Immature natural killer cell (primary cell): ENCODE measurements around the gene NCKAP5. TPM values are rescaled to one million over a fixed set of nuclear protein-coding genes. Genes with fewer than 3 reads are reported as not detected.

Experiments used
- DNase-seq, 3 donors: peaks; one replicate each; pipeline ENCODE4 v3.0.0; 2022; ENCODE audit warnings: mixed read lengths in 1 of 3
- H3K27ac Mint-ChIP-seq, 6 donors: one replicate each; pipeline ENCODE4 v1.8.0; 2020; ENCODE audit warnings: mixed read lengths in 6 of 6, mild to moderate bottlenecking in 5 of 6, inconsistent platforms in 4 of 6, moderate library complexity in 3 of 6
- H3K27me3 Mint-ChIP-seq, 3 donors: one replicate each; pipeline ENCODE4 v1.8.0; 2020 to 2021; ENCODE audit warnings: low read depth in 3 of 3, mild to moderate bottlenecking in 3 of 3, mixed read lengths in 3 of 3, moderate library complexity in 3 of 3, inconsistent platforms in 1 of 3
- H3K36me3 Mint-ChIP-seq, 3 donors: one replicate each; pipeline ENCODE4 v1.8.0; 2020; ENCODE audit warnings: mixed read lengths in 3 of 3, inconsistent platforms in 2 of 3, mild to moderate bottlenecking in 2 of 3
- H3K4me1 Mint-ChIP-seq, 2 donors: one replicate each; pipeline ENCODE4 v1.8.0; 2020; ENCODE audit warnings: inconsistent platforms in 2 of 2, mild to moderate bottlenecking in 2 of 2, mixed read lengths in 2 of 2, moderate library complexity in 1 of 2
- H3K4me3 Mint-ChIP-seq, 5 donors: one replicate each; pipeline ENCODE4 v1.8.0; 2020; ENCODE audit warnings: mild to moderate bottlenecking in 5 of 5, mixed read lengths in 5 of 5, inconsistent platforms in 3 of 5, moderate library complexity in 3 of 5
- H3K9me3 Mint-ChIP-seq, 6 donors: one replicate each; pipeline ENCODE4 v1.8.0; 2020; ENCODE audit warnings: mild to moderate bottlenecking in 6 of 6, mixed read lengths in 6 of 6, inconsistent platforms in 4 of 6, moderate library complexity in 3 of 6
- polyA plus RNA-seq, 3 donors: library from polyadenylated mRNA; unstranded; fragments of 300-500 nt; fragmentation: Illumina TruSeq; gene quantifications; one replicate each; pipeline ENCODE4 v1.2.3, GENCODE V29; 2021

Gene NCKAP5
- polyA plus RNA-seq, 3 donors from 2014 or later: not detected

DNA sequence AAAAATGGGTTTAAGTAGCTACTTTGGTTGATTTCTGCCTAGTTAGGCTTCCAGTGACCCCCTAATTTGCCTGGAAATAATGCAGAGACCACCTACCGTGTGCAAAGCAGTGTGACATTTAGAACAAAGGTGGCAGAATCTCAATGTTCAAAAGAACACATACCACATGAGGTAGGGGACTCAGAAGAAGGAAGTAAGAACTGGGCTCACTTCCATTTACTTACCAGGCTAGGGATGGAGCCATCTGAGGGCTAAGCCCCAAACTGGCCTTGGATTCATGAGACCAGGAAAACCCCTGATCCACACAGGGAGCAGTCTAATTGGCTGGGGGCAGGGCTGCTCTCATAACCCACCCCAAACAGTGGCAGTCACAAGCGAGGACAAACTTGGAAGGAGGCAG lies 190.7 kb downstream of the NCKAP5 start:
- no peak for DNase-seq
- H3K27ac Mint-ChIP-seq: no peak overlapping the region
- no peaks in the 10 kb centered on the region for H3K36me3 Mint-ChIP-seq
- H3K4me1 Mint-ChIP-seq: no peaks in the 10 kb centered on the region
- H3K9me3 Mint-ChIP-seq: peaks cover 0 to 19% (median 9%) of the 10 kb centered on the region in 6 donors
- peaks cover 0 to 1% (median 0%) of the 10 kb centered on the region in 3 donors for H3K27me3 Mint-ChIP-seq
- H3K4me3 Mint-ChIP-seq: no peak overlapping the region

DNA sequence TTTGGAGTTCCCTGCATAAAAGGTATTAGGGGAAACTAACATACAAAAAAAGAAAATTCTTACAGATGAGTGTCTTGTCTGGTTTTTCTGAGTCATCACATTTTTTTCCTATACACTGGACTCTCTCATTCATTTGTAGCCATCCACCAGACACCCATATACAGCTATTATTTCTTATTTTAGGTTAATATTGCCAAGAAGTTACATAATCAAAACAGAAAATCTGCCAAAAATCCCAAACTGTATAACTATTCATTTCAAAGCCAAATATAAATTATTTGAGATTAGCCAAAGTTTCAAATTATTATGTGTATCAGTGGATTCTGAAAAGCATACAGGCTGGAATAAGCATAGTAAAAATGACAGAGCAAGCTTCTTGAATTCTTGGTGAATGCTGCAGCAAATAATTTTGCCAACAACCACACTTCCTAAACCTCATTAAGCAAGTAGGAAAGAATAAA lies 191.2 kb downstream of the NCKAP5 start:
- Mint-ChIP-seq H3K4me1 (no peaks in the 10 kb centered on the region), H3K27me3 (peaks cover 0 to 1% (median 0%) of the 10 kb centered on the region in 3 donors), H3K9me3 (peaks cover 0 to 20% (median 10%) of the 10 kb centered on the region in 6 donors), H3K4me3 (no peak overlapping the region), H3K36me3 (no peaks in the 10 kb centered on the region), H3K27ac (no peak overlapping the region)
- DNase-seq: no peak

DNA sequence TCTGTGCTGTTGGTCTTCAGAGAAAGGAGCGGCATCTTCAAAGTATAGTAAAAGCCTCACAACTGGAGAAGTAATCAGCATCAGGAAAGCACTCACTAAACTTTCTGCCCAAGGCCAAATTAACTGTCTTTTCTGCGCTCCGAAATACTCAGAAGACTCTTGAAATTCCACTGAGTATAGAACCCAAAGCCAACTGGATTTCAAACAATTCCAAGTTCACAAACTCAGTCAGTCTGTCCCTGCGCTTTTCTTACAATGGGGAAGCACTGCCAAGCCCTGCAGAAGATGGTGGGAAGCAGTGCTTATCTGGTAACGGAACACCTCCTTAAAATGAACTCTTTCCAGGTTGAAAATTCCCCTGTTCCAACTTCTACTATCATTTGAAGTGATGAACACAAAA lies 193.5 kb downstream of the NCKAP5 start:
- H3K4me1 Mint-ChIP-seq: no peaks in the 10 kb centered on the region
- peaks cover 0 to 1% (median 0%) of the 10 kb centered on the region in 3 donors for H3K27me3 Mint-ChIP-seq
- H3K9me3 Mint-ChIP-seq: peaks cover 2 to 25% (median 11%) of the 10 kb centered on the region in 6 donors
- H3K27ac Mint-ChIP-seq: no peak overlapping the region
- H3K36me3 Mint-ChIP-seq: no peaks in the 10 kb centered on the region
- H3K4me3 Mint-ChIP-seq: no peak overlapping the region
- no peak for DNase-seq

DNA sequence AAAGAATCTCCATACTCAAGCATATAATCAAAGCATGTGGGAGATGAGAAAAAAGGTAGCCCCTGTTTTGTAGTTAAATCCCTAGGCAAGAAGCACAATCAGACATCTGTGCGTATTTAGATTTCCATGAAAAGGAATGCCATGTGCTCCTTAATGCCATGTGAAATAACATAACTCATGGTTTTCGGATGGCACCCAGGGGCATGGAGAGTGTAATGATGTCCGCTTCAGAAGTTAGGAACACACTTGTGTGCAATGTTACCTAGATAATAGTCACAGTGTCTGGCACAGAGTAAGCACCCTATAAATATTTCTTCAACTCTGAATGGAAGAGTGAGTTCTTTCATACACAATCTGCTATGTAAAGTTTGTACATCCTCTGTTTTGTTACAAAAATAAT lies 197.0 kb downstream of the NCKAP5 start:
- no peaks in the 10 kb centered on the region for H3K4me1 Mint-ChIP-seq
- no peak overlapping the region for H3K4me3 Mint-ChIP-seq
- DNase-seq: no peak
- no peak overlapping the region for H3K27ac Mint-ChIP-seq
- H3K27me3 Mint-ChIP-seq: no peaks in the 10 kb centered on the region
- H3K36me3 Mint-ChIP-seq: no peaks in the 10 kb centered on the region
- peaks cover 2 to 26% (median 12%) of the 10 kb centered on the region in 6 donors for H3K9me3 Mint-ChIP-seq

DNA sequence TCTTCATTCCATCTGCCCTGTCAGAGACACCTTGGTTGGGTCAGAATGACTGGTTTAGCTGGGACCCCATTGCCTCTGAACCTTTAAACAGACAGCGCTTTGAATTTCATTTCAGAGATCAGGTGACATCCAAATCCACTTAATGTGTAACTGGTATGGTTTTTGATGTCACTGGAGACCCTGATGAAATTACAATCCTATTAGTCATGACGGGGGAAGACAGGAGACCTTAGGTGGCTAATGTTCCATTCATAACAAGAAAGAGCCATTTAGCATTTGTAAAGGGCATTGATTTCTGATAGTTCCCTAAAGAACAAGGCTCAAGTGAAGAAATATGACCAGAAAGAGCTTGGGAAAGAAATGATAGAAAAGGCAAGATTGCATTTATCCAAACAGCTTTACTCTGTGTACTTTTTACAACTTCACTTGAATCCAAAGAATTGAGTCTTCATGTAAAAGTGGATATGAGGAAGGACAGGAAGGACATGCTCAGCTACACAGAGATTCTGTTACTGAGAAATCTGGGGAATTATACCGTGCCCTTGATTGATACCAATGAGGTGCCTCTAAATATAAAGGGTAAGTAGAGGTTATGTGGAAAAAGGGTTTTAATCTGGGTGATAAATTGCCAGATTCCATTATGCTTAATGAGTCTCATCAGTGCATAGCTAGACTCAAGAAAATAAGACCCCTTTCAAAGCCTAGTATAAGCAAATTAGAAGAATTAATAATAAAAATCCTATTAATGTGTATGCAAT lies 198.2 kb downstream of the NCKAP5 start:
- Mint-ChIP-seq H3K36me3 (no peaks in the 10 kb centered on the region), H3K4me3 (no peak overlapping the region), H3K9me3 (peaks cover 6 to 25% (median 11%) of the 10 kb centered on the region in 6 donors), H3K27ac (no peak overlapping the region), H3K27me3 (peaks cover 0 to 1% (median 0%) of the 10 kb centered on the region in 3 donors), H3K4me1 (no peaks in the 10 kb centered on the region)
- no peak for DNase-seq

DNA sequence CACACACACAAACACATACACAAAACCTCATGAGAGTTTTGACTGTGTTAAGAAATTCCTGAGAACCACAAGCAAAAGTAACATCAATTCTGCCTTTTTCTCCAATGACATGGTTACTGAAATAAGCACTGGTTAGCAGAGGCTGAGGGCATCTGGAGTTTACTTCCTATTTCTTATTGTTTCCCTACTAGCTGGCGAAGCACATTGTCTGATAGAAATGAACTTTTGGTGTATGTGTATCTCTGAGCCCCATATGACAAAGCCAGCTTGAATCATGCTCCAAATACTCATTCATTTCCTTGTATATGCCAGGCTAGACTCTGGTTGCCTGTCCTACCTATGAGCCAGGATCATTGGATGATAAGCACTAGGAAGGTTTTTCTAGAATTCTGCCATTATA lies 203.1 kb downstream of the NCKAP5 start:
- Mint-ChIP-seq H3K27ac (no peak overlapping the region), H3K36me3 (no peaks in the 10 kb centered on the region), H3K27me3 (peaks cover 0 to 1% (median 0%) of the 10 kb centered on the region in 3 donors), H3K4me1 (no peaks in the 10 kb centered on the region), H3K4me3 (no peak overlapping the region), H3K9me3 (peaks cover 4 to 13% (median 7%) of the 10 kb centered on the region in 6 donors)
- DNase-seq: no peak

DNA sequence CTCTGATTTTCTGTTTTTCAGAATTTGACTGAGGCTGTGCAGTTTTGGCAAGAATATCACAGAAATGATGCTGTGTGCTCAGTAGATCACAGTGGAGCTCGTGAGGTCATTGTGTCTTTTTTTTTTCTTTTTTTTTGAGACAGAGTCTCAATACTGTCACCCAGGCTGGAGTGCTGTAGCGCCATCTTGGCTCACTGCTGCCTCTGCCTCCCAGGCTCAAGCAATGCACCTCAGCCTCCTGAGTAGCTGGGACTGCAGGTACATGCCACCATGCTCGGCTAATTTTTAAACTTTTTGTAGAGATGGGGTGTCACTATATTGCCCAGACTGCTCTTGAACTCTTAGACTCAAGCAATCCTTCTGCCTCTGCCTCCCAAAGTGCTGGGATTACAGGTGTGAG lies 203.6 kb downstream of the NCKAP5 start:
- H3K9me3 Mint-ChIP-seq: peaks cover 4 to 13% (median 8%) of the 10 kb centered on the region in 6 donors
- no peak for DNase-seq
- H3K27ac Mint-ChIP-seq: no peak overlapping the region
- peaks cover 0 to 1% (median 0%) of the 10 kb centered on the region in 3 donors for H3K27me3 Mint-ChIP-seq
- no peaks in the 10 kb centered on the region for H3K36me3 Mint-ChIP-seq
- H3K4me3 Mint-ChIP-seq: no peak overlapping the region
- H3K4me1 Mint-ChIP-seq: no peaks in the 10 kb centered on the region

DNA sequence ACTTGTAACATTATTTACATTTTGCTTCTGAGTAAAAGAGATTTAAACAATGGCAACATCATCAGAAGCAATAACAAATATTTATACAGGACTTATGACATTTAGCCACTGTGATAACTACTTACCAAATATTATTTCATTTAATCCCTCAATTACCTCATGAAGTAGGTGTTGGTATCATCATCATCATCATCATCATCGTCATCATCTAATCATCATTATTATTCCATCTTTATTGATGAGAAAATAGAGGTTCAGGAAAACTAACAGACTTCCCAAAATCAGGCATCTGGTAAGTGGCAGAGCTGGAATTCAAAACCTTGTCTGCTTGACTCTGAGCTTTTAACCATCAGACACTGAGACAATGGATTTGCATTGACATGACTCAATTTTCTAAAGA lies 204.4 kb downstream of the NCKAP5 start:
- peaks cover 0 to 1% (median 0%) of the 10 kb centered on the region in 3 donors for H3K27me3 Mint-ChIP-seq
- DNase-seq: no peak
- no peak overlapping the region for H3K27ac Mint-ChIP-seq
- no peak overlapping the region for H3K4me3 Mint-ChIP-seq
- H3K4me1 Mint-ChIP-seq: no peaks in the 10 kb centered on the region
- peaks cover 4 to 10% (median 8%) of the 10 kb centered on the region in 6 donors for H3K9me3 Mint-ChIP-seq
- no peaks in the 10 kb centered on the region for H3K36me3 Mint-ChIP-seq

DNA sequence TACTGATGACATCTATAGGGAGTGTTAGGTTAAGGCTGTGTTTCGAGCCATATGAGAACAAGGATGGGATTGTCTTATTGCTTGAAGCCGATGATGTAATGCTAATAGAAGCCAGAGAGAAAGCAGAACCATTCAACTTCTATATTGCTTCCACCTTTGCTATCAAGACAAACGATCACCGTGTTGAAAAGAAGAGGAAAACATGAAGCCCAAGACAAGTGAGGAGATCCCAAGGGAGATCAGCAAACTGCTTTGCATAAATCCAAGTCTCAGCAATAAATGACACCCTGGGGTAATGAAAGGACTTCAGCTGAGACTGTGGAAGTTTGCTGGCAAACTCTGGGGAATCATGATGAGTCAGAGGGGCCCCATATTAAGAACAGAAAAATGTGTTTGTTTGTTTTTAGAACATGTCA lies 206.2 kb downstream of the NCKAP5 start:
- Mint-ChIP-seq H3K27ac (no peak overlapping the region), H3K36me3 (no peaks in the 10 kb centered on the region), H3K27me3 (peaks cover 0 to 1% (median 0%) of the 10 kb centered on the region in 3 donors), H3K9me3 (peaks cover 4 to 13% (median 6%) of the 10 kb centered on the region in 6 donors), H3K4me1 (no peaks in the 10 kb centered on the region), H3K4me3 (no peak overlapping the region)
- no peak for DNase-seq

DNA sequence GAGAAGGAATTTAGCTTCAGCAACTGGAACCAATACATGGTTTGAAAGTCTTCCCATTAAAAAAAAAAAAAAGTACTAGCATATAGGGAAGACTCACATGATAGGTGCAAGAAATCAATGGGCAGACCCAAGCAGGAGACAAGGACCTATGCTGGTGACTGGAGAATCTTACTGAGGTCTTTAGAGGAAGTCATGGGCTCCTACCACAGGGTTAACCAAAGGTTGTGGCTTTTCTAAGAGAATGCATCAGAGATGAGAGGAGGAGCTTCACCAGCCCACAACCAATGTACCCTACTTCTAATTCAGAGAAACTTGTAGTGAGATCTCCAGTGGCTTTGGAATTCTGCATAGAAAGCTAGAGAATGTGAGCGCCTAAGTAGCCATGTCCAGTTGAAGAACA lies 207.4 kb downstream of the NCKAP5 start:
- H3K9me3 Mint-ChIP-seq: peaks cover 4 to 13% (median 7%) of the 10 kb centered on the region in 6 donors
- no peaks in the 10 kb centered on the region for H3K36me3 Mint-ChIP-seq
- no peak overlapping the region for H3K27ac Mint-ChIP-seq
- DNase-seq: no peak
- peaks cover 0 to 1% (median 0%) of the 10 kb centered on the region in 3 donors for H3K27me3 Mint-ChIP-seq
- no peak overlapping the region for H3K4me3 Mint-ChIP-seq
- no peaks in the 10 kb centered on the region for H3K4me1 Mint-ChIP-seq

DNA sequence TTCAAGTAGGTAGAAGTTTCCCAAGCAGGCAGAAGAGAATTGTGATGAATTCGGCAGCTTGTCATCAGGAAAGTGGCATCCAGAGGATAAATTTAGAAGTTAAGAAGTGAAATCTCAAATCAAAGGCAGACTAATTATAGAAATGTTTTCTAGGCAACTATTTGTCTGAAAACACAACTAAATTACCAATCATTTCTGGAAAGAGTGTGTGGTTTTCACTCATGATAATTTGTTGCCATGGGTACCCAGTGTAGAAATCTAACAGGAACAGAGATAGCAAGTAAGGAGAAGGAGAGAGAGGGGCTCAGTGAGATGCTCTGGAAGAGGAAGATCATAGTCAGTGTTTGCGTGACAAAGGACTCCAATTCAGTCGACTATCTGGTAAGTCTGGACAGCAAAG lies 208.1 kb downstream of the NCKAP5 start:
- Mint-ChIP-seq H3K4me3 (no peak overlapping the region), H3K27me3 (peaks cover 0 to 2% (median 0%) of the 10 kb centered on the region in 3 donors), H3K4me1 (no peaks in the 10 kb centered on the region), H3K36me3 (no peaks in the 10 kb centered on the region), H3K9me3 (peaks cover under 1 to 15% (median 5%) of the 10 kb centered on the region in 6 donors), H3K27ac (no peak overlapping the region)
- no peak for DNase-seq

DNA sequence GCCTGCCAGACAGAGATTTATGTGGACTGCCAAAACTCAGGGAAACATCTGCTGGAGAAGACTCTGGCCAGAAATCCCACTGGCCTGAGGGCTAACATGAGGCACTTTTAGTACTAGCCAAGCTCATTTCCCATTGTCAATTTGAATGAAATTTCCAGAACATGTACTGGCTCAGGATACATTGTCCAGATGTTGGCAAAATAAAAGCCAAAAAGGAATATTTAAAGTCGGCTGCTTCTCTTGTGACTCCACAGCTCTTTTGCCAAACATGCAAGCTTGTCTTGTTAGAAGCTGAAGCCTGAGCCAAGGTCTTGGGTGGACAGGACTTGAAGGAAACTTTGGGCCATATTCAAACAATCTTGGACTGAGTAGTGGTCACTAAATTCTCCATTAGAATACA lies 215.5 kb downstream of the NCKAP5 start:
- Mint-ChIP-seq H3K4me3 (no peak overlapping the region), H3K27ac (no peak overlapping the region), H3K27me3 (peaks cover 2 to 4% (median 3%) of the 10 kb centered on the region in 3 donors), H3K36me3 (no peaks in the 10 kb centered on the region), H3K9me3 (peaks cover 2 to 17% (median 6%) of the 10 kb centered on the region in 6 donors), H3K4me1 (no peaks in the 10 kb centered on the region)
- no peak for DNase-seq

DNA sequence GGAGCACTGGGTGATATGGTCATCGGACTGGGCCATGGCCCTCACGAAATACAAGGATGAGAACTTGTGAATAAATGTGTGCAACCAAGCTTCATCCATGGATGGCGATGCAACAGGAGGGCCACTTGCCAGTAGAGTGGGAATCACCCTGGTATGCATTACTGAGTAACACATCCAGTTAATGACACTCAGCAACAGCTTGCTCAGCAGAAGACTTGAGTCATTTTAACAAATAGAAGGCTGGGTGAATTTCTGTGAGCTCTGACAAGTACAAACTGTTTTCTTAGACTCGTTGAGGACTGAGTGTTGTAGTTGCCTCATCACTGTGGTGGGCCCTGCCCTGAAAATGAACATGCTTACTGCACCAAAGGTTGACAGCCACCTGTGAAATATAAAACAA lies 221.6 kb downstream of the NCKAP5 start:
- Mint-ChIP-seq H3K9me3 (peaks cover 3 to 15% (median 8%) of the 10 kb centered on the region in 6 donors), H3K27ac (no peak overlapping the region), H3K4me1 (no peaks in the 10 kb centered on the region), H3K4me3 (no peak overlapping the region), H3K36me3 (no peaks in the 10 kb centered on the region), H3K27me3 (peaks cover 0 to 5% (median 0%) of the 10 kb centered on the region in 3 donors)
- no peak for DNase-seq

DNA sequence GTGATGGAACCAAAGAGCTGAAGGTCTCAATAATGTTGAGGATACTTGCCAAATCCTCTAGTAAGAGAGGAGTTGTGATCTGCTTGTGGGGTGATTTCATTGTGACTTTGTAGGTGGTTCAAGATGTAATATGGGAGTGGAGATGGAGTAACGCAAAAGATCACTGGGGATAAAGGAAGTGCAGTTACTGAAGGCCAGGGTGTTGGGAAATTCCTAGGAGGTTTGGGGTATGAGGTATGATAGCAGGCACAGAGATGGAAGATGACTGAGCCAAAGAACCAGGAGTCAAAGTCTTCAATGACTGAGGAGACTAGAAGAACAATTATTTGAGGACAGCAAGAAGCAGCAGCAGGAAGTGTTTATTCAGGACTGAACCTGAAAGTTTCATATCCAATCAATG lies 222.6 kb downstream of the NCKAP5 start:
- Mint-ChIP-seq H3K9me3 (peaks cover 3 to 21% (median 8%) of the 10 kb centered on the region in 6 donors), H3K27me3 (peaks cover 0 to 5% (median 0%) of the 10 kb centered on the region in 3 donors), H3K4me3 (no peak overlapping the region), H3K27ac (no peak overlapping the region), H3K4me1 (no peaks in the 10 kb centered on the region), H3K36me3 (no peaks in the 10 kb centered on the region)
- DNase-seq: no peak
